Inflammatory macrophage treated with lipopolysaccharide for 4 hours (primary cell): ENCODE measurements around the gene NXPE4.
"Not testable (repeated sequence)": the region's sequence is repeated elsewhere in the genome, so short reads cannot be mapped to it uniquely, and the experiment has no call there.

Source experiments
- DNase-seq: peaks from one replicate; pipeline ENCODE4 v3.0.0-alpha.2; 2020

NXPE4 gene

DNA sequence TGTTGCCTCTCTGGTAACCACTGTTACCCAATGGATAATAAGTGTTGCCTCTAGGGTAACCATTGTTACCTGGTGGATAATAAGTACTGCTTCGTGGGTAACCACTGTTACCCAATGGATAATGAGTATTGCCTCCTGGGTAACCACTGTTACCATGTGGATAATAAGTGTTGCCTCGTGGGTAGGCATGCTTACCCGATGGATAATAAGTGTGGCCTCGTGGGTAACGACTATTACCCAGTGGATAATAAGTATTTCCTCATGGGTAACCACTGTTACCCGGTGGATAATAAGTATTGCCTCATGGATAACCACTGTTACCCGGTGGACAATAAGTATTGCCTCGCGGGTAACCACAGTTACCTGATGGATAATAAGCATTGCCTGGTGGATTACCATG lies 13.8 kb upstream of the NXPE4 start:
- no peak for DNase-seq

DNA sequence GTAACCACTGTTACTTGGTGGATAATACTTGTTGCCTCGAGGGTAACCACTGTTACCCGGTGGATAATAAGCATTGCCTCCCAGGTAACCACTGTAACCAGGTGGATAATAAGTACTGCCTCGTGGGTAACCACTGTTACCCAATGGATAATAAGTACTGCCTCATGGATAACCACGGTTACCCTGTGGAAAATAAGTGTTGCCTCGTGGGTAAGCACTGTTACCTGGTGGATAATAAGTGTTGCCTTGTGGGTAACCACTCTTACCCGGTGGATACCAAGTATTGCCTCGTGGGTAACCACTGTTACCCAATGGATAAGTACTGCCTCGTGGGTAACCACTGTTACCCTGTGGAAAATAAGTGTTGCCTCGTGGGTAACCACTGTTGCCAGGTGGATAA lies 13.0 kb upstream of the NXPE4 start:
- DNase-seq = not testable (repeated sequence)

DNA sequence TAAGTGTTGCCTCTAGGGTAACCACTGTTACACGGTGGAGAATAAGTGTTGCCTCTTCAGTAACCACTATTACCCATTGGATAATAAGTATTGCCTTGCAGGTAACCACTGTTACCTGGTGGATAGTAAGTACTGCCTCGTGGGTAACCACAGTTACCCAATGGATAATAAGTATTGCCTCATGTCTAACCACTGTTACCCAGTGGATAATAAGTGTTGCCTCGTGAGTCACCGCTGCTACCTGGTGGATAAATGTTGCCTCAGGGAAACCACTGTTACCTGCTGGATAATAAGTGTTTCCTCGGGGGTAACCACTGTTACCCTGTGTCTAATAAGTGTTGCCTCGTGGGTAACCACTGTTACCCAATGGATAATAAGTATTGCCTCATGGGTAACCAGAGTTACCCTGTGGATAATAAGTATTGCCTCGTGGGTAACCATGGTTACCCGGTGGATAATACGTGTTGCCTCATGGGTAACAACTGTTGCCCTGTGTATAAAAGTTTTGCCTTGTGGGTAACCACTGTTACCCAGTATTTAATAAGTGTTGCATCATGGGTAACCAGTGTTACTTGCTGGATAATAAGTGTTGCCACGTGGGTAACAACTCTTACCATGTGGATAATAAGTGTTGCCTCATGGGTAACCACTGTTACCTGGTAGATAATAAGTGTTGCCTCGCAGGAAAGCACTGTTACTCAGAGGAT lies 12.3 kb upstream of the NXPE4 start:
- DNase-seq = no peak

DNA sequence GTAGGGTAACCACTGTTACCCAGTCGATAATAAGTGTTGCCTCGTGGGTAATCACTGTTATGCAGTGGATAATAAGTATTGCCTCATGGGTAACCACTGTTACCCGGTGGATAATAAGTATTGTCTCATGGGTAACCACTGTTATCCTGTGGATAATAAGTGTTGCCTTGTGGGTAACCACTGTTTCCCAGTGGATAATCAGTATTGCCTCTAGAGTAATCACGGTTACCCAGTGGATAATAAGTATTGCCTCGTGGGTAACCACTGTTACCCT lies 11.2 kb upstream of the NXPE4 start:
- DNase-seq = not testable (repeated sequence)

DNA sequence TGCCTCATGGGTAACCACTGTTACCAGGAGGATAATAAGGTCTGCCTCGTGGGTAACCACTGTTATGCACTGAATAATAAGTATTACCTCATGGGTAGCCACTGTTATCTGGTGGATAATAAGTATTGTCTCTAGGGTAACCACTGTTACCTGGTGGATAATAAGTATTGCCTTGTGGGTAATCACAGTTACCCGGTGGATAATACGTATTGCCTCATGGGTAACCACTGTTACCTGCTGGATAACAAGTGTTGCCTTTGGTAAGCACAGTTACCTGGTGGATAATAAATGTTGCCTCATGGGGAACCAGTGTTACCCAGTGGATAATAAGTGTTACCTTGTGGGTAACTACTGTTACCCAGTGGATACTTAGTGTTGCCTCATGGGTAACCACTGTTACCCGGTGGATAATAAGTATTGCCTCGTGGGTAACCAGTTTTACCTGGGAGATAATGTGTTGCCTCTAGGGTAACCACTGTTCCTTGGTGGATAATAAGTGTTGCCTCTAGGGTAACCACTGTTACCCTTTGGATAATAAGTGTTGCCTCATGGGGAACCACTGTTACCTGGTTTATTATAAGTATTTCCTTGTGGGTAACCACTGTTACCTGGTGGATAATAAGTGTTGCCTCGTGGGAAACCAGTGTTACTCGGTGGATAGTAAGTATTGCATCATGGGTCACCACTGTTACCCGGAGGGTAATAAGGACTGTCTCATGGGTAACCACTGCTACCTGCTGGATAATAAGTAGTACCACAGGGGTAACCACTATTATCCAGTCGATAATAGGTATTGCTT lies 10.6 kb upstream of the NXPE4 start:
- DNase-seq = no peak

DNA sequence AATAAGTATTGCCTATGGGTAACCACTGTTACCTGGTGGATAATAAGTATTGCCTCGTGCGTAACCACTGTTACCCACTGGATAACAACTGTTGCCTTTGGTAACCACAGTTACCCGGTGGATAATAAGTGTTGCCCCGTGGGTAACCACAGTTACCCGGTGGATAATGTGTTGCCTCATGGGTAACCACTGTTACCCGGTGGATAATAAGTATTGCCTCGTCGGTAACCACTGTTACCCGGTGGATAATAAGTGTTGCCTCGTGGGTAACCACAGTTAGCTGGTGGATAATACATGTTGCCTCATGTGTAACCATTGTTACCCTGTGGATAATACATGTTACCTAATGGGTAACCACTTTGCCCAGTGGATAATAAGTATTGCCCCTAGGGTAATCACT lies 9.8 kb upstream of the NXPE4 start:
- DNase-seq = no peak

DNA sequence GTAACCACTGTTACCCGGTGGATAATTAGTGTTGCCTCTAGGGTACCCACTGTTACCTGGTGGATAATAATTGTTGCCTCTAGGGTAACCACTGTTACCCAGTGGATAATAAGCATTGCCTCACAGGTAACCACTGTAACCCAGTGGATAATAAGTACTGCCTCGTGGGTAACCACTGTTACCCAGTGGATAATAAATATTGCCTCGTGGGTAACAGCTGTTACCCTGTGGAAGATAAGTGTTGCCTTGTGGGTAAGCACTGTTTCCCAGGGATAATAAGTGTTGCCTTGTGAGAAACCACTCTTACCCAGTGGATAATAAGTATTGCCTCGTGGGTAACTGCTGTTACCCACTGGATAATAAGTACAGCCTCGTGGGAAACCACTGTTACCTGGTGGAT lies 9.3 kb upstream of the NXPE4 start:
- DNase-seq = no peak

DNA sequence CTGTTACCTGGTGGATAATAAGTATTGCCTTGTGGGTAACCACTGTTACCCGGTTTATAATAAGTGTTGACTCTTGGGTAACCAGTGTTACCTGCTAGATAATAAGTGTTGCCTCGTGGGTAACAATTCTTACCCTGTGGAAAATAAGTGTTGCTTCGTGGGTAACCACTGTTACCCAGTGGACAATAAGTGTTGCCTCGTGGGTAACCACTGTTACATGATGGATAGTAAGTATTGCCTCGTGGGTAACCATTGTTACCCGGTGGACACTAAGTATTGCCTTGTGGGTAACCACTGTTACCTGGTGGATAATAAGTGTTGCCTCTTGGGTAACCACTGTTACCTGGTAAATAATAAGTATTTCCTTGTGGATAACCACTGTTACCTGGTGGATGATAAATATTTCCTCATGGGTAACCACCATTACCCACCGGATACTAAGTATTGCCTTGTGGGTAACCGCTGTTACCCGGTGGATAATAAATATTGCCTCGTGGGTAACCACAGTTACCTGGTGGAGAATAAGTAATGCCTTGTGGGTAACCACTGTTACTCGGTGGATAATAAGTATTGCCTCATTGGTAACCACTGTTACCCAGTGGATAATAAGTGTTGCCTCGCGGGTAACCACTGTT lies 8.7 kb upstream of the NXPE4 start:
- no peak for DNase-seq

DNA sequence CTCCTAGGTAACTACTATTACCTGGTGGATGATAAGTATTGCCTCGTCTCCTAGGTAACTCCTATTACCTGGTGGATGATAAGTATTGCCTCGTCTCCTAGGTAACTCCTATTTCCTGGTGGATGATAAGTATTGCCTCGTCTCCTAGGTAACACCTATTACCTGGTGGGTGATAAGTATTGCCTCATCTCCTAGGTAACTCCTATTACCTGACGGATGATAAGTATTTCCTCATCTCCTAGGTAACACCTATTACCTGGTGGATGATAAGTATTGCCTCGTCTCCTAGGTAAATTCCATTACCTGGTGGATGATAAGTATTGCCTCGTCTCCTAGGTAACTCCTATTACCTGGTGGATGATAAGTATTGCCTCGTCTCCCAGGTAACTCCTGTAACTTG lies 7.6 kb upstream of the NXPE4 start:
- not testable (repeated sequence) for DNase-seq

DNA sequence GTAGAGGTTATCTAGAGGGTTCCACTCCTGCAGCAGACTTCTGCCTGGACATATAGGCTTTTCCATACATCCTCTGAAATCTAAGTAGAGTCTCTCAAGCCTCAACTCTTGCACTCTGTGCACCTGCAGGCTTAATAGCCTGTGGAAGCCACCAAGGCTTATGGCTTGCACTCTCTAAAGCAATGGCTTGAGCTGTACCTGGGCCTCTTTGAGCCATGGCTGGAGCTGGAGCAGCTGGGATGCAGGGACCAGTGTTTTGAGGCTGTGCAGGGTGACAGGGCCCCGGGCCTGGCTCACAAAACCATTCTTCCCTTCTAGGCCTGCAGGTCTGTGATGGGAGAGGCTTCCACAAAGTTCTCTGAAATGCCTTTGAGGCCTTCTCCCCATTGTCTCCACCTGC lies 2.9 kb upstream of the NXPE4 start:
- DNase-seq = no peak

DNA sequence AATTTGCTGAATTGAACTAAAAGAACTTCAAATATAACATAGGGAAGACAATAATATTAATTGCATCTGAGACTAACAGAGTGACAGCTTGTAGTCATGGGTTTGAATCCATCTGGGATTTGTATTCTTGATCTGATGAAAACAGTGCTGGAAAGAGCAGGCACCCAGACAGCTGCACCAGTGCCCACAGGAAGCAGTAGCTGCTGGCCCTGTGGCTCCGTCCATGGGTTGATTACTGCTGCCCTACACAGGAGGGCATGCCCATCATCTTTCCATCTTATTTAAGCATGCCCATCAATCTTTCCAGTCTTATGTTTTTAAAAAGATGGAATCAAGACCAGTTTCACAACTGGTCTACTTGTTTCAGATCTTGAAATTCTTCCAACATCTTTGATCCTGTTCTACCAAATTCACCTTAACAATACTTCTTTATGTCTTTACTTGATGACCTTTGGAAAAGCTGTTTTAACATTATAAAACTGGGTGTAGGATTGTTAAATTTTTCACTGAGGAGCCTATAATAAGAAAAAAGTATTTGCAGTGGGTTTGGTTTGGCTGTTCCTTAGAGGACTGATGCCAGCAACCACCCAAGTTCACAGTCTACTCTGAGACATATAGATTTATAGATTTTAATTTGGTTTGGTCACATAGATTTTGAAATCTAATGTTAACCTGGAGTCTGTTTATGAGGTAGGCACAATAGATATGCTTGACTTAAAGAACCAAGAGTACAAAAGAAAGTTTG lies 761 bp upstream of the NXPE4 start:
- DNase-seq = no peak

DNA sequence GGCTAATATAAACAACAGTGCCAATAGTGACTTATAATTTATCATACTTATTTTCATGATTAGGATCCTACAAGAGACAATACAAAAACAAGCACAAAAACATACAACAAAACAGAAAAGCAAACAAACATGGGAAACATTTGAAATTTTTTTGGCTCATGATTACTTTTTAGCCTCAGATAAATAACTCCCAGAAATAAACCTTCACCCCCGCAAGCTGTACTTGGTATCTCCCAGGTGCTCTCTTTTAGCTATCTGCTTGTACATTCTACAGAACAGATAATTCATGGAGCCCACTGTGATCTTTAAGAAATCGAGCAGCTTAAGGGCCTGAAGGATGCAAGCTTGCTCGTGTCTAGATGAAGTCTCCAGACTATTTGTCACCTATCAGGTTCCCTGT lies 883 bp downstream of the NXPE4 start:
- DNase-seq = no peak

DNA sequence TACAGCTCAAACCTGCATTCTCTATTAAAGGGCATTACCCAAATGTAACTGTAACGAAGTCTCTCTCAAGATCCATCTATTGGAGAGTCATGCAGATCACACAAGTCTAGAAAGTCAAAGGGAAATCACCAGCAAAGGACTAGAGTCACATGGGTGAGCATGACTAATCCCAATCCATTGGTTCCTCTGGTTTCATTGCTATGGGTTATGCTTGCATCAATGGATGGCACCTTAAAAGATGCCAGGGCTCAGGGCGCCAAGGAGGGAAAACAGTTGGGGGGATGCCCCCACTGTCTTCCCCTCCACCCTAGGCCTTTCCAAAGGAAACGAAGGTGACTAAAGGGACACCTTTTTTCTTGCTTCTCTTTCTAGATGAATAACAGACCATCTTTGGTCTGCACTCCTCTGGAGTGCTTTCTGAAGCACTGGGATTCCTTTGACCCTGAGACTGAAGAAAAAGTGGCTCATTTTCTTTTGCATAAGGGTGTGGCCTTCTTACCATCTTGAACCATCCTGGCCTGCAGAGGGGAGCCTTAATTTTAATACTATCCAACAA lies 8.1 kb downstream of the NXPE4 start:
- DNase-seq = no peak

DNA sequence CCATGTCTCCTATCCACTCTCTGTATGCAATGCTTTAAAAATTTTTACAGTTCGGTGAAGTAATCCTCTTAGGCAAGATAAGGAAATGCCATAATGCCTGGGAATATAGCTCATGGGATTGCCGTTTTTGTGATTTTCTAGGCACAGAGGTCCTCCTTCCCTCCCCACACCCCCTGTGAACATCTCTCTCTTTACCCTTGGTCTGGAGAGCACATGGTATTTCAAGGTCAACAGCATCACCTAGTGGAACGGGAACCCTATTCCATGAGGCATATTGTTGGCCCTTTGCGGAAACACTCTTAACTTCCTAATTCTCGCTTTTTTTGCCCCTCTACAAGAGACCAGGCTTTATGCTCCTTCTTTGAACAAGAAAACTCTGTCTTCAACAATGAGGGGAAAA lies 8.8 kb downstream of the NXPE4 start:
- no peak for DNase-seq

DNA sequence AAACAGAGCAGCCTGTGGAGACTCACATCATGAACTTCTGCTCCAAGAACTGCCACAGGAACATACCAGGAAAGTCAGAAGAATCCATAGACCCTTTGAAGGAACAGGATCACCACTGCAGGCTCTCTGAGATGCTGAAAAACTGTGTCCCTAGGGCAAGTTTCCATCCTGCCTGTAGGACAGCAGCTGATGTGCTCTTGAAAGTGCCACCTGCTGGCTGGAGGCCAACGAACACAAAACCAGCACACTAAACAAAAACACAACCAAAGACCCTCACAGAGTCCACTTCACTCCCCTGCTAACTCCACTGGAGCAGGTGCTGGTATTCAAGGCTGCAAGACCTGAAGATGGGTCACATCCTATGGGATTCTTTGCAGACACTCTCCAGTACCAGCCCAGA lies 23.9 kb downstream of the NXPE4 start:
- no peak for DNase-seq

DNA sequence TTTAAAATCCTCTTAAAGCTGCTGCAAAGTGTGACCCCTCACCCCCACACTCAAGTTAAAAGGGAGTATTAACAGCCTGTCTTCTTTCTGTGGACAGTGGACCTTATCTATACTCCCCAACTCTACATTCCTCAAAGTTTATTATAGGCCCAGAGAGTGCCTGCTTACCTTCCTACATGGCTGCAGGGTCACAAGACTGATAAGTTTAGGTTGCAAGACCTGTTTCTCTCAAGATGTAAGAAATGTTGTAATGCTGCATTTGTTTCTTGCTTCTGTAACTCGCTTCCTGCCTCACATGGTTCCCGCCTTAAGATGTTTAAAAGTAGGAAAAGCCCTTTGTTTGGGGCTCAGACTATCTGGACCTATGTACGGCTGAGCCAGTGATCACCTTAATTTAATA lies 25.8 kb downstream of the NXPE4 start:
- no peak for DNase-seq

DNA sequence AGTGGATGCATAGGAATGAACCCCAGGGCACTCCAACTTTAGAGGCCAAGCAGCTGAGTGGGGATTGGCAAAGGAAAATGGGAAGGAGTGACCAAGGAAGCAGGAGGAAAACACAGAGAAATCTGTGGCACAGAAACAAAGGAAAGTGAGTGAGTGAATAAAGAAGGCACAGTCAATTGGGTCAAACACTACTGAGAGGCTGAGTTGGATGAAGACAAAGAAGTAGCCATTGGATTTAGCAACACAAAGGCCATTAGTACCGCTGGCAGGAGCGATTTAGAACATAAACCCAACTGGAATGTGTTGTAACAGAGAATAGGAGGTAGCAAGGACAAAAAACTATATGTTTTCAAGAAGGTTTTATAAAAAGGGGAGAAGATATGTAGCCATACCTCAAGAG lies 29.3 kb downstream of the NXPE4 start:
- no peak for DNase-seq

DNA sequence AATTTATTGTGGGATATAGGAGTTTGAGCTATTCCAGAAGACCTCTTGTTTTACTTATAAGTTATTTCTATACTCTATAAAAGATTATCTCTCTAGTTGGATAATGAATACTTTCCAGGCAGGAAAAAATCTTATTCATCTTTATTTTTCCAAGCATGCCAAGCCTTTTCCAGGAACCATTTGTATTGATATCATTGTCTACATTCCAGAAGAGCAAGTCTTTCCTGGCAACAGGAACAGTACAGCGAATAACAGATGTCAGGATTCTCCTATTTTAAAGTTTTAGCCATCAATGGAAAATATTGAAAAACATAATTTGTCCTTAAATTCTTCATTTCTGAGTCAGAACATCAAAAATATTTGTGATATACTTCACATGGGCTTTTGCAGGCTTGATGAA lies 30.8 kb downstream of the NXPE4 start:
- no peak for DNase-seq

DNA sequence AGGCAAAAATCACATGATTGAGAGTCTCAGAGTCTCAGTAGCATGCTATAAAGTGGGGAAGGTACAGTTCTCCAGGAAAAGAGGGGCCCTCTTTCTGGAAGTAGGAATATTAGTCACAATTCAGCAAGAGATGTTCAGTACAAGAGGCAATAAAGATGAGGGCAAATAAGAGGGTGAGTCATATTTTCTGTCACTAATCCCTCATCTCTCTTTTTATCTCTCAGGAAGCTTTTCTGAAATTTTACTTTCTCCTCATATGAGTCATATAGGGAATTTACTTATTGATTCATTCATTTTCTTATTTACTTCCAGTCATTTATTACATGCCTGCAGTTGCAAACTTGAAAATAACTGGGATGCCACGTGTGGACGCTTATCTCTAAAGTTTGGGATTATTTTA lies 32.5 kb downstream of the NXPE4 start:
- DNase-seq = no peak

DNA sequence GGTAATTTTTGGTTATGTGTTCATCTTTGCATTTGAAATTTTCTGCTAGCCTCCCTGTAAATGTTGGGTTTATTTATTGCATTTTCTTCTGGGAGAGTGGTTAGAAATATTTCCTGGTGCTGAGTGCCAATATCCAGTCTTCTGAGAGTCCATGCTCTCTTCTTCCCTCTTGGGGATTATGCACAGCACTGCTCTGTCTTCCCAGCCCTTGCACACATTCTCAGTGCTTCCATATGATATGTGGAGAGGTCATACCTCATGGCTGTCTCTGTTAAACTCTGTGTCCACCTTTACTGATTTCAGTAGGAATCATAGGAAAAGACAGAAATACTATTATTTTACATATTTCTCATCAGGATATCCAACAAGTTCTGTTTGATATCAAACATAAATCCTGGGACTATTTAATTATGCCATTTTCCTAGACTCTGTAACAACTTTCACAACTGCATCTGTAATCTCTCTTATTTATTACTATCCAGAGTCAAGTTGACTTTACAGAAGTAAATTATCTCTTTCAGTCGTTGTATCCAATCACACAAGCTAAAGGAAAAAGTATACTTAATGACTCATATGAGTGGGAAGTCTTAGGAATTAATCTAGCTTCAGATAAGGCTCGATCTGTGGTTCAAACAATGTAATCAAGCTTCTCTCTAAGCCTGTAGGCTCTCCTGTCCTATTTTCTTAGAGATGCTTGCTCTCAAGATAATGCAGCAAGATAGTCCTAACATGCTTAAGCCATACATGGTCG lies 33.2 kb downstream of the NXPE4 start:
- no peak for DNase-seq

DNA sequence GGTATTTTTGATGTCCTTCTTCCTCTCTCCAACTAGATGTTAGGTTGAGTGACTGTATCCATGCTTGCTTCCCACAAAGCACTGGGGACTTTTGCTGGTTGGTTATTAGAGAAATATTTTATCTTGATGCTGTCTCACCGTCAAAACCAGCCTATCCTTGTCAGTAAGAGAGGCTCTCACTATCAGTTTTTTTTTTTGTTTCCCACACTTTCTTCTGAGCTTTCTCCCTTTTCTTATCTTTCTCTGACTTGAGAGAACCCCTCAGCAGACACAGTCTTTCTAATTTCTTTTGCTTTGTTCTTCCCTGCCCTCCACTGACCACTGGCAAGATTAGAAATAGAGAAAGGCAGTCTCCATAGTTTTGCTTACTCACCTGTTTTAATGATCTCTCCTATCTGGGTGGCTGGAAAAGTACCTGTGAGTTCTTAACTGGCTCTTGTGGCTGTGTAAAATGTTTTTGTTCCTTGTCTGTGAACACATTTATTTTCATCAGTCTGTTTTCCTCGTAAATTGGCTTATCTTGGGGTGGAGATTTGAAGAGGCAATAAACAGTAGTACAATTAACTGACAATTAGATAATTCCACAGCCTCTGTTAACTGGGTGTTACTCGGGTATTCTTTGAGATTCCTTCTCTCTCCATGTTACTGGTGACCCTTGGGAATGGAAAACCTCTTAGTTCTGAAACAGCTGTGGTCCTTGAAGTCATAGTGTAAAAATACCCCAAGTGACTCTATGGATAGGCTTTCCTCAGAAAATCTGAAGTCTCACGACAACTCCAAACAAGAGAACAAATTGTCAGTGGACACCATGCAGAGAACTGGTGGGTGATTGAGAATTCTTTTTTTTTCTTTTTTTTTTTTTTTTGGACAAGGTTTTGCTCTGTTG lies 35.9 kb downstream of the NXPE4 start, which contains the start of gene NXPE1:
TSS of gene NXPE1 (minus strand) at position 457 of the 886 bp plus-strand sequence. CDS start 8,680 bp downstream, outside the sequence.
- no peak for DNase-seq
